HG02588 (cell line): Measurements from ENCODE around the gene FBXW9.
"Not testable (repeated sequence)": the region's sequence is repeated elsewhere in the genome, so short reads cannot be mapped to it uniquely, and the experiment has no call there.

Source experiments
- ATAC-seq: cut with Tn5 transposase; IDR thresholded peaks from one replicate; pipeline ENCODE4 v1.9.1; 2021; ENCODE audit warnings: mild to moderate bottlenecking, moderate library complexity; ENCODE audit not compliant: unreplicated experiment

FBXW9 gene

GRCh38 chr19:12657966-12658365 lies 38.5 kb downstream of the FBXW9 start:
- ATAC-seq = no peak

DNA sequence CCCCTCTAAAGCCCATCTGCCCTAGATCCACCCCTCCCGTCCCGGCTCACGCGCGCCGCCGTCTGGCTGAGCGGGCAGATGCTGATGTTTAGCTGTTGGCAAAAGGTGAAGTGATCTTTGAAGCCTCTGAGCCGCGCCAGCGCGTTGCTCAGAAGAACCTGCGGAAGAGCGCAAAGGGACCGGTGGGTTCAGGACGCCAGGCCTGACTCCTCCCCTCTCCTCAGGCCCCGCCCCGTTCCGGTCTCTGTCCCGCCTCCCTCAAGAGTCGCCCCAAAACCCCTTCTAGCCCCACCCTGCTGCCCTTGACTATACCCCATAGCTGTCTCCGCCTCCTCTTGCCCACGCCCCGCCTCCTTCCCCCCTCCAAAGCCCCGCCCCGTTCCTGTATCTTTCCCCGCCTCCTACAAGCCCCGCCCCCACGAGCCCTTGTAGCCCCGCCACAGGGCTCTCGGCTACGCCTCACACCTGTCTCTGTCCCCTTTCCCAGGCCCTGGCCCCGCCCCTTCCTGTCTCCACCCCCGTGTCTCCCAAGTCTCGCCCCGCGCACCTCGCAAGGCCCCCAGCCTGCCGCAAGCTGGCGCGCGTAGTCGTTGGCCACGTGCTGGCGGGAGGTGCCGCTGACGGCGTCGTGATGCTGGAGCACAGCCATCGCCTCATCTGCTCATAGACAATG lies 39.4 kb downstream of the FBXW9 start:
- no peak for ATAC-seq

DNA sequence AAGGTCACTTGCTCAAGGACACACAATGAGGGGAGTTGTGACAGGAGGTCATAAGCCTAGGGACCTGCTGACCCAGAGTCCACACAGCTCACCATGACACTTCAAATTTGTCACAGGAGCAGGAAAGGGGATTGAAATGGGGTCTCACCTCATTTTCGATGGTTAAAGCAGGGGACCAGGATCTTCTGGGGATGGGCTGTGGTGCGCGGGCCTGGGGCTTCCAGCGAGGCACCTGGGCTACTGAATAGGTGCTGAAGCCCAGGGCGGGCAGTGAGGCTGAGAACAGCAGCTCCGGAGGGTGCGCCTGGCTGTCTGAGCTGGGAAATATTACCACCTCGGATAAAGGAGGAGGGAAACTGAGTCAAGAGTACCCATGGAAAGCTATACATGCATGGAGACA lies 40.9 kb downstream of the FBXW9 start:
- ATAC-seq = no peak

DNA sequence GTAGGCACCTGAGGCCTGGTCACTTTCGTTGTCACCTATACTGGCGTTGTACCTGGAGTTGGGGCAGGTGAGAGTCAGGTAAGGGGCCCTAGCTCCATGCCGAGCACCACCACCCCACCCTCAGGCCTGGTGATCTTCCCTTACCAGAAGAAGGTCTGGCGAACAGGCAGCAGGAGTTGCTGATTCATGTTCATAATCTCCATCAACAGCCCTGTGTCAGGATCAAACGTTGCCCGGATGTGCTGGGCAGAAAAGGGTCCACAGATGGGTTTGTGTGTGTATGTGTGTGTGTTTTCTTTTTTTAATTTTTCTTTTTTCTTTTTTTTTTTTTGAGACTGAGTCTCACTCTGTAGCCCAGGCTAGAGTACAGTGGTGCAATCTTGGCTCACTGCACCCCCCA lies 44.2 kb downstream of the FBXW9 start:
- ATAC-seq = no peak

GRCh38 chr19:12649941-12650340 lies 46.5 kb downstream of the FBXW9 start:
- ATAC-seq = no peak

DNA sequence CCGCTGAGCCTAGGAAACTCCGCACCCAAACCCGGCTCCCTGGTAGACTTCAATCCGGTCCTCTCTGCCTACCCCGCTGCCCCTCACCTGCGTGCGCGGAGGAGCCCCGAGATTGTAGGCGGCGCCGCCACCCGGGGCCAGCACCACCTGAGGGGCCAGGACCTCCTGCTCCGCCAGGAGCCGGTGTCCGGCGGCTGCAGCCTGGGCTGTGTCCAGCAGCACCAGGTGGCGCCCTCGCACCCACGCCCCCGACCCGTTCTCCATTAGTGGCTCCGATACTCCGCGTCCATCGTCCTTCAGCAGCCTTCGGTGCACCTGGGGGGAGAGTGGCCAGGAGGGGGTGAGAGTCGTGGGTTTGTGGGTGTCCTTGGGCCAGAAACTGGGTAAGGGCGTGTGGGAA lies 48.3 kb downstream of the FBXW9 start:
- no peak for ATAC-seq

- no peak for ATAC-seq
These were observed 48.9 kb downstream of the FBXW9 start for GRCh38 chr19:12647490-12648071.

DNA sequence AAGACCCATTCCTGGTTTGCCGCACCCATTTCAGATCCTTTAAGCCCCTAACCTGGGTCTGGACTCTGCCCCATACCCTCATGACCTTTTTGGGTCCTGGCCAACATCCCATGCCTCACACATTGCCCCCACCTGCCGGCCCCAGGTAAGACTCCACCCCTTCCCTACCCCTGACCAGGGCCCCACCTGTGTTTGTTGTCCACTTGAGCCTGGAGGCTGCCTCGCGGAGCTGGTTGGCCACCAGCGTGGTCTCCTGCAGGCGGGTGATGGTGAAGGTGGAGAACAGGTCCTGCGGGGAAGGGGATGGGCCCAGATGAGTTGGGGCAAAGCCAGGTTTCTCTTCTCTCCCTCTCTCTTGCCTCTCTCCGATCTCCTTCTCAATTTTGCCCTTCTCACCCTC lies 49.4 kb downstream of the FBXW9 start:
- ATAC-seq = no peak

- ATAC-seq = no peak
These were observed 49.9 kb downstream of the FBXW9 start for GRCh38 chr19:12646551-12646950.

- not testable (repeated sequence) for ATAC-seq
These were observed 52.7 kb downstream of the FBXW9 start for GRCh38 chr19:12643716-12644115.

DNA sequence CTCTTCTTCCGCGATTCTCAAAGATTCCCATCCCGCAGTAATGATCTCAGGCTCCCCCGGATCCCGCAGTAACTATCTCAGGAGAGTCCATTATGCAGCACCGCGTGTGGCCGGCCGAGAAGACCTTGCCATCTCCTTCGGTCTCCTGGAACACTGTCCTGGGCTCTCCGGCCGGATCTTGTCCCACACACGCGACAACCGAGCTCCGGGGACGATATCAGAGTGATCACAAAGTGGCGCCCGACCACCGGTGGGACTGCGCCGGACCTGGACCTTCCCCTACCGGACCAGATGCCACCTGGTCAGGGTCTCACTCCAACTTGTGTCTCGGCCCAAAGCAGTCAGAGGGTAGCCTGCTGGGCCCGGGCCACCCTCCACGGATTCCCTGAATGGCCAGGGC lies 53.9 kb downstream of the FBXW9 start:
- no peak for ATAC-seq

DNA sequence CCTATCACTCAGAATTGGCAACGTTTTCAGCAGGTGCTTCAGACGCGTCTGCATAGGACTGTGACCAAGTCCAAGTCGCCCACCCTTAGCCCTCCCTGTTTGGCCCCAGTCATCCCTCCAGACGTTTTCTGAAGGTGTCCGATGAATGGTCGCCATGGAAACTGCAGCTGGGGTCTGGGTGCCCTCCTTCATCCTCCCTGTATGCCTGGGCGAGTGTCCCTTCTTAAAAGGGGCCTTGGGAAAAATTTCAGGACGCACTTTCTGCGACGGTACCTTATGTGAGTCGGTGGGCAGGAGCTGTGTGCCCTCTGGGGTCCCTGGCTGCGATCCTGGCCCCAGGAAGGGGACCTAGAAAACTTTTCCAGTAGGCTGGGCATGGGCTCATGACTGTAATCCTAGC lies 55.0 kb downstream of the FBXW9 start:
- no peak for ATAC-seq

DNA sequence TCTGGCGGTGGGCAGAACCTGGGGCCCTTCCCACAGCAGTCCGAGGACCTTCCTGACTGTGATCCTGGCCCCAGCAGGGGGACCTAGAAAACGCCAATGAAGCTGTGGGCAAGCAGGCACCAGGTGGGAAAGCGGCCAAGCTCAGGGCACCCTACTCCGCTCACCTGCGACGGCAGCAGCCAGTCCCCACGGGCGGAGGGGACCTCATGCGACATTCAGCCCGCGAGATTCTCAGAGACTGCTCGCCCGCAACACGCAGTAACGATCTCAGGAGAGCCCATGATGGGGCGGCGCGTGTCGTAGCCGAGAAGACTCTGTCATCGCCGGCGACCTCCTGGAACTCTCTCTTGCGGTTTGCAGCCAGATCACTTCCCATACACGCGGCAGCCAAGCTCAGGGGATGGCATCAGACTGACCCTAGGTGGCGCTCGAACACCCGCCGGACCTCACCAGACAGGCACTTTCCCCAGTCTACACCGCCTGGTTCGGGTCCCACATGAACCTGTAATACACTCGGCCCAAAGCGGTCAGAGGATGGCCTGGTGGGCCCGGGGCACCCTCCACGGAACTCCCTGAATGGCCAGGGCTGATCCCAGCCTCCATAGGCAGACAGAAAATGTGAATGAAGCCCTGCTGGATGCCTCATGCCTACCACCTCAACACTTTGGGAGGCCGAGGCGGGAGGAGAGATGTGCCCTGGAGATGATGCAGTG lies 56.4 kb downstream of the FBXW9 start:
- no peak for ATAC-seq
